Stimulated activated CD4-positive, alpha-beta T cell treated with anti-CD3 and anti-CD28 coated beads, Interleukin-1b, Interleukin-23, amount 100 ng/mL, for 1 hour (primary cell): ENCODE measurements around the gene CAMK1.

Experiments used
- DNase-seq, 2 donors: peaks; one replicate each; pipeline ENCODE4 v3.0.0-alpha.2; 2020; ENCODE audit warnings: low read depth in 2 of 2

CAMK1 gene

DNA sequence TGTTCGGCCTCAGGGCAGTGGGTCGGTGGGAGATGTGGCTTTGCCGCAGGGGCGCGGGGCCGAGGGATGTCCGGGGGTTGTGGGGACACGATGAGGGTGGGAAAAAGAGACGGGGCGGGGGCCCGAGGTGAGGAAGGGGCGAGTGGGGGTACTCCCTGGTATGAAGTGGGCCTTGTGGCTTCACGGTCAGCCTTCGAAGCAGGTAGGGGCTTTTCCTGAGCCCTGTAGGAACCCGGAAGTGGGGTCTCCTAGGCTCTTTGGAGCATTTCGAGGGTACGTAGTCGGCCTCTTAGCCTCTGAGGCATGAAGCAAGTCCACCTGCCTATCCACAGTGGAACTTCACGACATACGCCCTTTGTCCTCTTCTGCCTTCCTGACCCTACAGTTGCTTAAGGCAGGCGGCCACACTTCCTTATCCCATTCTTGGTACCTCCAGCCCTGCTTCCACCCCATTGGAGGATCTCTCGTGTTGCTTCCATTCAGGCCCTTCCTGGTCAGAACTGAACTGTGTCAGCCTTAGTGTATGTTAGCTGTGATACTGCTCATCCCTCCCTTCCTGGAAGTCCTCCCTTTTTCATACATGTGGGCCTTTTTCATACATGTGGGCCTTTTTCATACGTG is 23.5 kb upstream of the CAMK1 start:
- DNase-seq: no peak

DNA sequence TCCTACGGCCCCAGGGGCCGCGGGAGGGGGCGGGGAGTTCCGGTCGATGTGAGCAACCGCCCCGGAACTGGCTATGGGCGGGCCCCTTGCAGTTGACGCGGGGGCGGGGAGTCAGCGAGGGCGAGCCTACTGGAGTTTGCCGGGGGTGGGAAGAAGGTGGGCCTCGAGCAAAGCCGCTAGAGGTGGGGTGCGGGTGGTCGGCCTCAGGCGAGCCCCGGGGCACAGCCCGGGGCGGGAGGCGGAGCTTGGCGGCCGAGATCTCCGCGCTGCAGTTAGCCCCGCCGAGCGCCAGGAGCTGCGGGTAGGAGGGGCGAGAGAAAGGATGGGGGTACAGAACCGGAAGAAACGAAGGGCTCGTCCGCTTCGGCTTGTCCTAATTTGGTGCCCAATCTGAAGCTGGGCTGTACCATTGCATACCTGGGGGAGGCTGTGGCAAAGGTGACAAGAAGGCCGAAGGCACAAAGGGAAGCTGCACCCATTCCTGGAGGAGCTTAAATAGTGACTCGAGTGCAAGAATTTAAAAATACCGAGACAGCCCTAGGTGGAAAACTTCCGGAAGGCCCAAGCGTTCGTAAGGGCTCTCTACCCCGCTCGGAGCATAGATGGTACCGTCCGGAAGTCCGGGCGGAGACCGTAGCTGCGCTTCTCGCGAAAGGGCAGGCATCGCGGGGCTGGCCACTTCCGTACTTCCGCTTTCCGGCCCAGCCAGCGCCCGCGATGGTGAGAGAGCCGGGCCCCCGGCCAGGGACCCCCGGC is 22.8 kb upstream of the CAMK1 start, which contains the start of the genes ARPC4 and TADA3:
TSS of gene ARPC4 (plus strand) at position 678 of the 756 bp plus-strand sequence. CDS start at position 718, 40 bp downstream.
TSS of gene TADA3 (minus strand) at position 69 of the 756 bp plus-strand sequence. CDS start 1,007 bp downstream, outside the sequence.
- peak; percentile 73 to 76 for DNase-seq

DNA sequence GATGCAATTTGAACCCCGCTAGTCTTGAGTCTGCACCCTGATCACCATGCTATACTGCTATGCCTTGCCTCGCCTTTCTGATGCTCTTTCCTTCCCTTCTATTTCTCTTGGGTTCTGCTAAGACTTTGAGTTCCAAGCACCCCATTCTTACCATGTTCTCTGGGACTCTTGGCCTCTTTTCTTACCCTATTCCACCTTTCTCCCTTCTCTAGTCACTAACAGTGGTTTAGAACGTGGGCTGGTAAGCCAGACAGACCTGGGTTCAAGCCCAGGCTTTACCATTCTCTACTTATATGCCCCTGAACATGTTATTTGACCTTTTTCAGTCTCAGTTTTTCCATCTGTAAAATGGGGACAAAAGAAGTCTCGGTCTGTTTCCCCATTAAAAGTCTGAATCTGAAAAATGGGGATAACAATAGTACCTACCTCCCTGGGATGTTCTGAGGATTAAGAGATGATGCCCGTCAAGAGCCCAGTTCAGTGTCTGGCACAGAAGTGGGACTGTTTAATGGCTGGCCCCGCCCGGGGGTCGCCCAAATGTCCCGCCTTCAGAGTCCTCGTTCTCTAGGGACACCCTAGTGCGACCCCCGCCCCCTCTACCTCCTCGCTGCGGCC is 22.1 kb upstream of the CAMK1 start:
- DNase-seq: no peak

DNA sequence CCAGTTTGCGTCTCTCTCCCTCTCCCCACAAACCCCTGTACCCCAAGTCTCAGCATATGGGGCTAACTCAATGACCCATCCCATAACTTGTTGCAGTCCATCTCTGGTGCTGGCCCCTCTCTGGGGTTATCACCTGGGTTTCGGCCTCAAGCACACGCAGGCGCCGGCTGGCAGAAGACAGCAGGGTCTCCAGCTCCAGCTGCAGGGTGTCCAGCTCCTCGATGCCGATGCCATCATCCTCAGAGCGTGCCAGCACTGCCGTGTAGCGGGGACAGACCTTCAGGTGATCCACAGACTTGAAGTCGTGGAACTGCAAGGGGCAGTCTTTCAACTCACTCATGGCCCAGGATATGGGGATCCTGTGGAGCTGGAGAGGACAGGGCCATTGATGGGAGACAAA is 21.4 kb upstream of the CAMK1 start:
- no peak for DNase-seq

DNA sequence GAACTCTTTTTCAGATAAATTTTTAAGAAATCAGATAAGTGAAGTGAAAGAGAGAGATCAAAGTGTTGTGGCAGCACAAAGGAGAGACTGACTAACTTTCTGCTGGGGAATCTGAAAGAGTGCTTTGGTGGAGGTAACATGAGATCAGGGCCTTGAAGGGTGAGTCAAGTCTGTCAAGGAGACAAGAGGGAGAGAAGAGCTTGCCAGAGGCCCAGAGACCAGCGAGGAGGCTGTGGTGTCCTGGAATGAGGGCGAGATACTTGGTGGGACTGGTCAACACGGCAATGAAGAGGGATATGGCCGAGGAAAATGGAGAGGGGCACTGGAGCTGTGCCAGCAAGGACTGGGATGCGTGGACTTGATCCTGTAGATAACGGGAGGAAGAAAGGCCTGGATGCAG is 18.0 kb upstream of the CAMK1 start:
- DNase-seq: no peak

DNA sequence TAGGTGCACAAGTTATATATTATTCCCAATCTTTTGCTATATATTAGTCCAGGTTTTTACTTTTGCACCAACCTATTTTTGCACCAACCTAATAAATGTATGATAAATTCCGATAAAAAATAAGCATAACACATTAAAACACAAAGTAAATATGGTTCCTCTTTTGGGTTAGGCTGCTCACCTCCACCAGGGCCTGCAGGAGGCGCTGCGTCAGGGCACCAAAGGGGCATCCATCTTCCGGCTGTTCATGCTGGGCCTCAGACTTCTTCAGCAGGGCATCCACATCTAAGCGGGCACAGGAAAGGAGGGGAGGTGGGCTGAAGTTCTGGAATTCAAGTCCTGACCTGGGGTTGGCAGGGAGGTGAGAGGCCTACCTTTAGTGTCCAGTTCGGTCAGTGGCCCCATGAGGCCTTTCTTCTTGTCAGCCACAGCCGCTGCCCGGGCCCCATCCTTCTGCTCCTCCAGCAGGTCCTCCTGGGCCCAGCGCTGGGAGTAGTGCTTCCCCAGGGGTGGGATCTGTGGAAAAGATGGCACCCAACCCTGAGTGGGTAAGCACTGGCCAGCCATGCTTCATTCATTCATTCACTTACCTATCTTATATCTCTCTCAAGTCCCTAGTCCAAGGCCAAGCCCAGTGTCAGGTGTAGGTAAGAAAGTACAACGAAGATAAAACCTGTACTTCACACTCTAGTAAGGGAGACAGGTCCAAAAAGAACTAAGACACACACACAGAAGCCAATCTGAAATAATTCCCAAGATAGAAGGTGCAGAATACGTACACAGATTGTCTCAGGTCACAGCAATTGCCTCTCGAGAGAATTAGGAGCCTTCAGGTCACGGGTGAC is 17.3 kb upstream of the CAMK1 start:
- no peak for DNase-seq

DNA sequence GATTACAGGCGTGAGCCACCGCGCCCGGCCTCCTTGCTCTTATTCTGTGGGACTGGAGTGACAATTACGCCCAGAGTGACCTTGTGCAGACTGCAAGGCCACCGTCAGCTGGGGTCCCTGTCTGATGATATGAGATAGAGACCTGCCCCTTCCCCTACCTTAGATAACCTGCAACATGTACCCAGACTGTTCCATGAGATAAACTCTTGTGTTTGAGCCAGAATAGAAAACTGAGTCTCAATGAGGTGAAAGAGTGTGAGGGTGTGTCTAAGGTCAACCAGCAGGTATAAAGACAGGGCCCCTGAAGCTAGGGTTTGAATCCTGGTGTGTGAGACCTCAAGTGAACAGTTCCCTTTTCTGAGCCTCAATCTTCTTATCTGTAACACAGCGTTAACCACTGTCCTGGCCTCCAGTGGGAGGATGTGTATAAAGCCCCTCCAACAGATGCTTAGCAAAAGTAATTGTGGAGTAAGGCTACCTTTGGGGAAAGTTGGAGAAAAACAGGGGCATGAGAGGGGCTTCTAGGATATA is 16.5 kb upstream of the CAMK1 start:
- no peak for DNase-seq

DNA sequence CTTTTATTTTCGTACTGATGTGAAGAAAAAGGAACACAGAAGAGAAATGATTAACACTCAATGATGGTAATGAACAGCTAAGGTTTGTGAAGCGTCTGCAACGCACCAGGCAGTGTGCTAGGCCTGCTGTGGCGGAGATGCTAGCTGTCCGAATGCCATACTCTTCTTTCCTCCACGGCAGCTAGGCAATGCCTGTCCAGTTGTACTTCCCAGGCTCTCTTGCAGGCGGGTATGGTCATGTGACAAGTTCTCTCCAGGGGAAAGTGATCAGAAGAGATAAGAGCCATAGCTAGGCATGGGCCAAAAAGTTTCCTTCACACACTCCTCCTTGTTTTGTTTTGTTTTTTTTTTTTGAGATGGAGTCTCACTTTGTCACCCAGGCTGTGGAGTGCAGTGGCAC is 15.9 kb upstream of the CAMK1 start:
- no peak for DNase-seq

DNA sequence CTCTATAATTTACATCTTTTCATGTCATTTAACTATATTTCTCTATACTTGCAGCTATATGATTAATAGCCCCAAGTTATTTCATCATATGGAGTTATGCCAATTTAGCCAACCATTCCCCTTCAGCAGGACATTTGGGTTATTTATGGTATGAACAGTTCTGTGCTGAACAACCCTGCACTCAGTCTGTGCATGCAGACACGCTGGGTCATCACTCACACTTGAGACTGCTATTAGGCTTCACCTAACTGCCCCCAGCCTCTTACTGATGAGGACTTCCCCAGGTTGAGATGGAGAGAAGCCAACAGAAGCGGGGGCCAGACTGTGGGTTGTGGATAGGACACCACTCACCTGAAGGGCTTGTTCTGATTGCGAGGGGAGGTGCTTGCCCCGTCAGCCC is 15.2 kb upstream of the CAMK1 start:
- no peak for DNase-seq

DNA sequence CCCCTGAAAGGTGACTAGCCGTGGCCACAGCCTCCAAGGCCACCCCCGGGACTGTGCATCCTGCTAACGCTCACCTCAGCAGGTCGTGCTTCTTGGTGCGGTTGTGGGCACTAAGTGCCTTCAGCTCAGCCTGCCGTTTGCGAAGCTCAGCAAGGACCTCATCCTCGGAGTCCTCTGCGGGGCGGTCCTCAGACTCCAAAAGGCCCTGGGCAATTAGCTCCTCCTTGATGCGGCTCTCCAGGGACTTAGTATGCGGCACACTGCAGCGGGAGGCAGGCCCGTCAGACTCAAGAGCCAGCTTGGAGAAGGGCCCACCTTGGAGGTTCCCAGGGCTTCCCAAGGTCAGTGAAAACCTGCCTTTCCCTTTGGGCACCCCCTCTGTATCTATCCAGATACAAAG is 14.2 kb upstream of the CAMK1 start:
- no peak for DNase-seq

DNA sequence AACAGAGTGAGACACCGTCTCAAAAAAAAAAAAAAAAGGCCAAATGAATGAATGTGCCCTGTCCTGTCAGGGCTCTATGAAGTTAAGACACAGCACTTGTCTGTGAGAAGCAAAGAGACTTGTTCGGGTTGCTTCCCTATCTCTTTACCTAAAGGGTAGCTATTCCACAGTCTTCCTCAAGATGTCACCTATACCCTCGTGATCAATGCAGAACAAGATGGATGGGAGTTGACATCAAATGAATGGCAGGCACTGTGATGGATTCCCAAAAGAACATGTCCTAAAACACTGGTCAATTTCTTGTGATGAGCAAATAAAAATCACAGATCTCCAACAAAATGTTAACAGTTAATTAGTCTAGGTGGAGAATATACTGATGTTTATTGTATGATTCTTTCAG is 13.0 kb upstream of the CAMK1 start:
- DNase-seq: no peak

DNA sequence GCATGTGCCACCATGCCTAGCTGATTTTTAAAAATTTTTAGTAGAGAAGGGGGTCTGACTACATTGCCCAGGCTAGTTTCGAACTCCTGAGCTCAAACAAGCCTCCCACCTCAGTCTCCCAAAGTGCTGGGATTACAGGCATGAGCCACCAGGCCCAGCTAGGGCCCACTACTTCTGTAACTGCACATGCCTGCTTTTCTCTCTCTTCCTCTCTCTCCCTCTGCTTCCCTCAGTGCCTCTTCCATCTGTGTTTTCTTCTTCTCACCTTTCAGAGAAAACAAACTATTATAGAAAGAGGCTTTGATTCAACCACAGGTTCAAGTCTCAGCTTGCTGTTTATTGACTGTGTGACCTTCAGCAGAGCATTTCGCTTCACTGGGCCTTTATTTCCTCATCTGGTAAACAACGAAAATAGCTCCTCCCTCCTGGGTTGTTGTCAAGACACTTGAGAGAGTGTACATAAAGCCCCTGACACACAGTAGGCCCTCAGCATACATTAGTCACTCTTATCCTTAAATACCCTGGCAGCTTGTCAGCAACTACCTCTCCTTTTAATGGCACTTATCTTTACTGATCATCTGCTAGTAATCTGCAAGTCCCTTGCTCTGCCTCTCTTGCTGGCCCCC is 12.3 kb upstream of the CAMK1 start:
- no peak for DNase-seq

DNA sequence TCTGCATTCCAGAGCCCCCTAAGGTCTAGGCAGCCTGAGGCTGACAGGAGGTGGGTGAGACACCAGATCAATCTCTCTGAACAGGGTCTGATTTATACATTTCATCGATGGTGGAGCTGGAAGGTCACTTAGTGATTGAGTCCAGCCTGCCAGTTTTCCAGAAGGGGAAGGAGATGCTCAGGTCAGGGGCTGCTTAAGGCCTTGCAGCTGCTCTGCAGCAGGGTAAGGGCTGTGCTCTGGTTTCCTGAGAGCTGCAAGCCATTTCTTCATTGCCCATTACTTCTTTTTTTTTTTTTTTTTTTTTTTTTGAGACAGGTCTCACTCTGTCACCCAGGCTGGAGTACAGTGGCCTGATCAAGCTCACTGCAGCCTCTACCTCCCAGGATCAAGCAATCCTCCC is 11.8 kb upstream of the CAMK1 start:
- no peak for DNase-seq

DNA sequence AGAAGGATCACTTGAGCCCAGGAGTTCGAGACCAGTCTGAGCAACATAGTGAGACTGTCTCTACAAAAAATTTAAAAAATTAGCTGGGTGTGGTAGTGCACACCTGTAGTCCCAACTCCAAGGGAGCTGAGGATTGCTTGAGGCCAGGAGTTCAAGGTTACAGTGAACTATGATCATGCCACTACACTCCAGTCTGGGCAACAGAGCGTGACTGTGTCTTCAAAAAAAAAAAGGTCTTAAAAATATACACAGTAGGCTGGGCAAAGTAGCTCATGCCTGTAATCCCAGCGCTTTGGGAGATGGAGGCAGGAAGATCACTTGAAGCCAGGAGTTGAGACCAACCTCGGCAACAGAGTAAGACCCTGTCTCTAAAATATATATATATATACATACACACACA is 11.2 kb upstream of the CAMK1 start:
- no peak for DNase-seq

DNA sequence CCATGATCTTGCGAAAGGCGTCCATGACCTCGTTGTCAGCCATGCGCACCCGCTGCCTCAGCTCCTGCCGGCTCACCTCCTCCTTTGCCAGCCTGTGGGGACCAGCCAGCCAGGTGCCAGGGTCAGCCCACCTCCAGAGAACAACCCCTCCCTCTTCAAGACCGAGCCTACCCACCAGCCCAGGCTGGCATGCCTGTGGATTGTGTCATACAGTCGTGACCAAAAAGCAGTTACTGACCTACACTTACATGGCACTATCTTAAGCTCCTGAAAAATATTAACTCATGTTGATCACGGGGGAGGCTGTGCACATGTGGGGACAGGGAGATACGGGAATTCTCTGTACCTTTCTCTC is 10.7 kb upstream of the CAMK1 start:
- no peak for DNase-seq

DNA sequence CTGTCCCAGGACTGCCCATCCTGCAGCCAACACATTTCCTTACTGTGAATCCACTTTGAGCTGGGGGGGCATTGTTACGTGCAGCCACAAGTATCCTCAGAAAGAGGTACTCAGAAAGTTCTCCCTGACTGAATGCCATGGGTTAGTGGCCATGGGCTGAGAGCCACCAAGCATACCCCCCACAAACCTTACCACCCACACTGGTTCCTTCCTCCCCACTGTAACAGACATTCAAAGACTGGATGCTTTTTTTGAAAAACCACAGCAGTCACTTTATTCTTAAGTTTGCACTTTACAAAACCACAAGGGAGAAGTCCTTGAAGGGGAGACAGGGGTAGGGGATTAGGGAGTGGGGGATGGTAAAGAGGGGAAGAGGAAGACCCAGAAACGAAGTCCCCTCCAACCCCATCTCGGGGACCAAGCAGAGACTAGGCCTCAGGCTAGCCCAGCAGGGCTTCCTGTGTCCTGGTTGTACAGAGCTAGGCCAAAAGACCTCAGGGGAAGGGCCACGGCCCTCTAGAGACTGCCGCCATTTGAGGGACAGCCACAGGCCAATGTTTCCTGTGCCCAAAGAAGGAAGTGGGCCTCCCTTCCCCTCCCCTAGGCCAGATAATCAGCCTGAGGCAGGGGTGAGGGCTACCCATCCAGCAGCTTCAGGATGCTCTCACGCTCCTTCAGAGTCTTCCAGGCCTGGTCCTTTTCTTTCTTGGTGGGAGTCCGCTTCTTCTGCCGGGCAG is 10.1 kb upstream of the CAMK1 start:
- no peak for DNase-seq

DNA sequence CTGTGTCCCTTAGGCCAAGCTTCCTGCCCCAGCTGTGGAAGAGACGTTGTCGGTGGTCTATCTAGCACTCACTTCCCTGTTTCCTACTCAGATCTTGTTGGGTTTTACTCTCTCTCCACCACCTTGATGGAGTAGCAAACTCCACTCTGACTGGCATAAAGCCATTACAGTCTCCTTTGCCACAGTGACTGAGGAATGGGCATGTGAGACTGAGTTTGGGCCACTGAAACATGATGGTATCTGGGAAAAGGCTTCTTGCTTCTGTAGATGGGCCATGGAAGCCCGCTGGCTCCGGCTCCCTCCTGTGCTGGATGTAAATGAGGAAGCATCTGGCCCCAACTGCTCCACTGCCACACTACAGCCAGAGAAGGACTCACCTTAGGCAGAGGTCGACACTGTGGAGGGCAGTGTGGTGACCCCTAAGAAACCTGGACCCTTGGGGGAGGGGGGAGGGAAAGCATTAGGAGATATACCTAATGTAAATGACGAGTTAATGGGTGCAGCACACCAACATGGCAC is 9.4 kb upstream of the CAMK1 start:
- DNase-seq: no peak

DNA sequence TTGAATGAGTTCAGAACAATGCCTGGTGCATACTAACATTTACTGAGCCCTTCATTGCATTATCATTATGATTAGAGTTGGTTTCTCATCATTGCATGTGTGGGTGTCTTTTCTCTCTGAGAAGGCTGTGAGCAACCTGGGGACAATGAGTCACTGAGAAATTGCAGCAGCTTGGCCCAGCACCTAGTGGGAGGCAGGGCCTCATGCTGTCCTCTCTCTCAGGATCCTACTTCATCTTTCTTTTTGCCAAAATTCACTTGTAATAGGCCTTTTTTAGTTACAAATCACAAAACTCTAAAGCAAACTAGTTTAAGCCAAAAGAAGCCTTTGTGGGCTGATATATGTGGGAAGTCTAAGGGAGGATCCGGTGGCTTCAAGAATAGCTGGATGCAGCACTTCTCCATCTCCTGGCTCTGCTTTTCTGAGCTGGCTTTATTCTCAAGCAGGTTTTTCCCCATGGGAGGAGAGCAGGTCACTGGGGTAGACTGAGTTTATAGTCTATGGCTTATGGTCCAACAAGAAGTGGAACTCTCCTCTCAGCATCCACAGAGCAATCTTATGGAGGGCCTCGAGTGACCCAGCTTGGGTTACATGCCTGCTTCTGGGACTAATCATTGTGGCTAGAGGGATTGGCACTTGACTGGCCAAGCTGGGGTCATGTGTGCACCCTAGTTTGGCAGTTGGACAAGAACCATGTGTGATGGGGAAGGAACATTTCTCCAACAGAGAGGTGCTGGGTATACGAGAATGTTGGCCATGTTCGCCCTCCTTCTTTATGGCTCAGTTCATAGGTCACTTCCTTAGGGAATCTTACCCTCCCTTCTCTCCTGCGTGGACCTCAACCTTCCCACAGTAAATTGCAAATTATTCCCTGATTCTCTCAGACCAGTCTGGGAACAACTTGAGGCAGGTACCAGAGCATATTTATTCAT is 8.7 kb upstream of the CAMK1 start:
- DNase-seq: no peak

DNA sequence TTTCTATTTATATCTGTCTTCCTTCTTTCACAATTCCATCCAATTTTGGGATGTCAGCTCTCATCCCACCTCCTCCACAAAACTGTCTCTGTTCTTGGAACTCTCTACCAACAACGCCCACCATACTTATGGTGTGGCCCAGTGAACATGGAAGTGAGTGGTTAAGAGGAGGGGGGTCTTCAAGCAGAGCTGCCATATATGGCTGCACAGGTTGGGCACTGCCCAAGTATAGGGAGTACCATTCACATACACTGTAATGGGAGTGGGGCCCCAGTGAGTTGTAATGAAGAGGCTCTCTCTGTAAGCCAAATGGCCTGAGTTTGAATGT is 7.9 kb upstream of the CAMK1 start:
- no peak for DNase-seq
